HG03045 (cell line): ENCODE results near the gene ZNF394.

ENCODE experiments used
- ATAC-seq: cut with Tn5 transposase; IDR thresholded peaks from one replicate; pipeline ENCODE4 v1.9.1; 2021; ENCODE audit warnings: mild to moderate bottlenecking, moderate library complexity; ENCODE audit not compliant: unreplicated experiment

The ZNF394 gene

DNA sequence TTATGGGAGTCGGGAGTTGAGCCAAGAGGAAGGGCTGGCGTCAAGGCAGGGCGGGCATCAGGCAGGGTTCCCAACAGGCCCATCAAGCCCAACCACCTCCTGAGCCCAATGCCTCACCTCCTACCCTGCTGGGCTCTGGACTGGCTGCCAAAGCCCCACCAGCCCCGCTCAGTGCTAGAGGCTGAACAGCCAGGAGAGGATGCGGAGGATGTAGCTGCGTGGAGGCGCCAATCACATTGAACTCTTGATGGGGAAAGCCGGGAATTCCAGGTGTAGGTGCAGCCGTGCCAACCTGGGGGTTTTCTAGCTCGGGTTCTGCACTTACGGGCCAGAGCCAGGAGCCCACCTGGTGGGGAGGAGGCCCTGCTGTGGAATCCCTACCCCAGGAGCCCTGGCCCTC is 47.0 kb downstream of the ZNF394 start:
- no peak for ATAC-seq

DNA sequence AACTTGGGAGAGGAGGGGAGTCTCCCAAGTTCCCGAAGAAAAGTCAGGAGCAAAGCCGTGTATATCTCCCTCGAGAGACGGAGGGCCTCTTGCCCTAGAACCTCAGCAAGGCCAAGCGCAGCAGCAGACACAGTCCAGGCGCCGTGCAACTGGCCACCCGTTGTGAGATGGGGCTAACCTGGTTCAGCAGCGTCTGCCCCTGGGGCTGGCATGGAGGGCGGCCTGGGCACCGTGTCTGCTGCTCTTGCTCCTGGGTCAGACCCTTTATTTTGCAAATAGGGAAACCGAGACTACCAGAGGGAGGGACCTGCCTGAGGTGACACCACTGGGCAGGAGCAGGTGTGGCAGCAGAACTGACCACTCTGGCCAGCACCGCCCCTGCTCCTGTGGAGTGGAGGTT is 47.5 kb downstream of the ZNF394 start:
- ATAC-seq: no peak

DNA sequence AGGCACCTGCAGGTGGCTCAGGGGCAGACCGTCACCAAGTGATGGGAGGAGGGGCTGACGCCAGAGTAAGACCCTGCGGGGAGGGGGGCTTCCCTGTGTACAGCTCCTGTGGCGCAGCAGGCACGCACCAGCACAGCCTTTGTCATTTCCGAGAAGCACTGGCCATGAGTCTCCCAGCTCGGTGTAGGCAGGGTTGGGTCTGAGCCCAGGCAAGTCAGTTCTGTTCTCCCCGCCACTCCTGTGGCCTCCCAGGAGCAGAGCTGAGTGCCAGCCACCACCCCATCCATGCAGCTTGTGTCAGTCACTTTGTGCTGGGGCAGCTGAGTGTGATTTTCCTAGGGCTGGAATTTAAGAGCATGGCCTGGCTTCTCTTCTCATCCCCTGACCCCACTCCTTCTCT is 48.1 kb downstream of the ZNF394 start:
- no peak for ATAC-seq

DNA sequence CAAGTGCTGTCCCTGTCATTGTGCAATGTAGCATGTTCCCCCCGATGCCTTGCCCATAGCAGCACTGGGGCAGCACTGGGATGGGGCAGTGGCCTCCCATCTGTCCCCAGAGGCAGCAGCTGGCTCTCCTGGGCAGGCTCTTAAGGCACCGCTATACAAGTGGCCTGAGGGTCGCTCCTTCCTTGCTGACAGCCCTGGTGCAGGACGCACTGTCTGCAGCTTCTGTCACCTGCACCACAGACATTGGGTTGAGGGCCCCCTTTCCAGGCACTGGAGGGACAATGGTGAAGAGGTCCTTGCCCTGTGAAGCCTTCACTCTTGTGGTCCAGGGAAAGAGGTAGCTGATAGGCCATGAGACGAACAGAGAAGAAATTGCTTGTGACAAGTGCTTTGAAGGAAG is 50.8 kb downstream of the ZNF394 start:
- ATAC-seq: no peak

DNA sequence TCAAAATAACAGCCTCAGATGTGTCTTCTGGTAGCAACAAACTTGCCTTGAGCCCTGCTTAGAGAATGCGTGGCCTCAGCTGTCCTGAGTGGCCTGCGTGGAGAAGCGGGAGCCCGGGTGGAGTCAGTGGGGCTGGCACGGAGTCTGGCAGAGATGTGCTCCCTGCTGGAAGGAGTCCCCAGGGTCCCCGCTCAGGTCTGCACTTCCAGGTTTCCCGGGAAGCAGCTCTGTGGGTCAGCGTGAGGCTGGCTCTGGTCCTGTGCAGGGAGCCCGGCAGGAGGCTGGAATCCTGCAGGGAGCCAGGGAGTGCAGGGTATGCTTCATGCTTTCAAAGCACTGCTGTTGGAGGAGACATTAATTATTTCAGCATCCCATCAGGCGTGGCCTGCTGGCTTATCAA is 51.2 kb downstream of the ZNF394 start:
- ATAC-seq: no peak

- ATAC-seq: no peak
These were observed 52.1 kb downstream of the ZNF394 start for GRCh38 chr7:99447943-99448342.

DNA sequence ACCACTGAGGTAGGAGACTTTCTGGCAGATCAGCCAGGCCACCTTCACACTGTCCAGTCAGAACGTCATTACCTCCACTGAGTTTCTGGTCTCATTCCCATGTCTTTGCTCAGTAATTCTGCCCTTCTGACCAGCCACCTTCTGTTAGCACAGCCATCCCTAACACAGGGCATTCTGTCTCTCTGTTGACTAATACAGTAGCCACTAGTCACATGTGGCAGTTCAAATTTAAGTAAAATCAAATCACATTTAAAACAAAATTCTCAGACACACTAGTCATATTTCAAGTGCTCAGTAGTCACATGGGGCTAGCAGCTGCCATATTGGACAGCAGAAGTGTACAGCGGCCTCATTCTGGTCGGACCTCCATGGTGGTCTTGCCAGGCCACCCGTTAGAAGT is 54.0 kb downstream of the ZNF394 start:
- no peak for ATAC-seq
